Measurements from ENCODE around the gene RABGGTA. TPM values are rescaled to one million over a fixed set of nuclear protein-coding genes. Genes with fewer than 3 reads are reported as not detected.

The RABGGTA gene
- total and polyA plus RNA-seq, 8 donors = 20.2 to 53.3 (median 26.3) TPM

GRCh38 chr14:24315807-24316596 lies 44.6 kb upstream of the RABGGTA start:
- Histone ChIP-seq H3K4me1 (peaks cover 24 to 84% of the 10 kb centered on the region in 2 donors), H3K36me3 (peaks cover 0 to 35% of the 10 kb centered on the region in 2 donors), H3K27me3 (peaks cover 0 to 37% of the 10 kb centered on the region in 2 donors), H3K4me3 (peak overlapping the region in 1 of 2 donors; percentile 32), H3K27ac (peak overlapping the region; percentile 51 to 95), H3K9me3 (no peaks in the 10 kb centered on the region)
- intact Hi-C loops (cut with DNase I) = no loop called here
- TF ChIP-seq, protein P1, sequence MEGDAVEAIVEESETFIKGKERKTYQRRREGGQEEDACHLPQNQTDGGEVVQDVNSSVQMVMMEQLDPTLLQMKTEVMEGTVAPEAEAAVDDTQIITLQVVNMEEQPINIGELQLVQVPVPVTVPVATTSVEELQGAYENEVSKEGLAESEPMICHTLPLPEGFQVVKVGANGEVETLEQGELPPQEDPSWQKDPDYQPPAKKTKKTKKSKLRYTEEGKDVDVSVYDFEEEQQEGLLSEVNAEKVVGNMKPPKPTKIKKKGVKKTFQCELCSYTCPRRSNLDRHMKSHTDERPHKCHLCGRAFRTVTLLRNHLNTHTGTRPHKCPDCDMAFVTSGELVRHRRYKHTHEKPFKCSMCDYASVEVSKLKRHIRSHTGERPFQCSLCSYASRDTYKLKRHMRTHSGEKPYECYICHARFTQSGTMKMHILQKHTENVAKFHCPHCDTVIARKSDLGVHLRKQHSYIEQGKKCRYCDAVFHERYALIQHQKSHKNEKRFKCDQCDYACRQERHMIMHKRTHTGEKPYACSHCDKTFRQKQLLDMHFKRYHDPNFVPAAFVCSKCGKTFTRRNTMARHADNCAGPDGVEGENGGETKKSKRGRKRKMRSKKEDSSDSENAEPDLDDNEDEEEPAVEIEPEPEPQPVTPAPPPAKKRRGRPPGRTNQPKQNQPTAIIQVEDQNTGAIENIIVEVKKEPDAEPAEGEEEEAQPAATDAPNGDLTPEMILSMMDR (IDR thresholded peaks at IDR 0.05) = peak; percentile 18 to 33
- DNase-seq = peak in 2 of 4 donors; percentile 48 to 80
- peak; percentile 30 for ATAC-seq

DNA sequence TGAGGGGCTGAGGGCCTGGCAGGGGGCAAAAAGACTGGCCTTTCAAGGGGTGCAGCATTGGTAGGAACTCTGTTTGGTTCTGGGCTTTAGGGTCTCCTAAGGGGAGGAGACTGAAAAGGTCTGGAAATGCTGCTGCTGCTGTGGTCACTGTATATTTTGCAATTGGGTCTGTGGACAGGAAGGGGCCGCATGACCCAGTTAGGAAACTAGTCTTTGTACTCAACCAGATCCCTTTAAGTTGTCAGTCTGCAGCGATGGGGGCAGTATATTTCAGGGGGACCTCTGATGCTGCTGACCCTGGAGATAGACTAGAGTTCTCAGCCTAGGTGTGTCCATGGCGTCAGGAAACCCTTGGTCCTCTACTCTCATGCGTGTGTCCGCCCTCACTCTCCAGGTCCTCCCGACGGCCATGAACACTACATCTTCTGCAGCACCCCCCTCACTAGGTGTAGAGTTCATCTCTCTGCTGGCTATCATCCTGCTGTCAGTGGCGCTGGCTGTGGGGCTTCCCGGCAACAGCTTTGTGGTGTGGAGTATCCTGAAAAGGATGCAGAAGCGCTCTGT lies 43.9 kb upstream of the RABGGTA start:
- peaks cover 28 to 90% of the 10 kb centered on the region in 2 donors for H3K4me1 ChIP-seq
- H3K9me3 ChIP-seq = no peaks in the 10 kb centered on the region
- peak overlapping the region; percentile 51 to 95 for H3K27ac ChIP-seq
- H3K27me3 ChIP-seq = peaks cover 0 to 37% of the 10 kb centered on the region in 2 donors
- H3K4me3 ChIP-seq = peak overlapping the region in 1 of 2 donors; percentile 32
- peaks cover 0 to 30% of the 10 kb centered on the region in 2 donors for H3K36me3 ChIP-seq
- intact Hi-C loops (cut with DNase I) = no loop called here
- ATAC-seq (no peak), DNase-seq (no peak)
- TF ChIP-seq, protein P1 (IDR thresholded peaks at IDR 0.05) = no peak

- Histone ChIP-seq H3K4me1 (peaks cover 35 to 98% of the 10 kb centered on the region in 2 donors), H3K27me3 (peaks cover 0 to 31% of the 10 kb centered on the region in 2 donors), H3K4me3 (peak overlapping the region in 1 of 2 donors; percentile 32), H3K9me3 (no peaks in the 10 kb centered on the region), H3K27ac (peak overlapping the region; percentile 27 to 95), H3K36me3 (peaks cover 0 to 25% of the 10 kb centered on the region in 2 donors)
- TF ChIP-seq, protein P1 (IDR thresholded peaks at IDR 0.05) = no peak
- intact Hi-C loops (cut with DNase I) = no loop called here
- no peak for ATAC-seq
- DNase-seq = peak in 2 of 4 donors; percentile 39 to 69
Measured at GRCh38 chr14:24314377-24315193, 43.2 kb upstream of the RABGGTA start.

DNA sequence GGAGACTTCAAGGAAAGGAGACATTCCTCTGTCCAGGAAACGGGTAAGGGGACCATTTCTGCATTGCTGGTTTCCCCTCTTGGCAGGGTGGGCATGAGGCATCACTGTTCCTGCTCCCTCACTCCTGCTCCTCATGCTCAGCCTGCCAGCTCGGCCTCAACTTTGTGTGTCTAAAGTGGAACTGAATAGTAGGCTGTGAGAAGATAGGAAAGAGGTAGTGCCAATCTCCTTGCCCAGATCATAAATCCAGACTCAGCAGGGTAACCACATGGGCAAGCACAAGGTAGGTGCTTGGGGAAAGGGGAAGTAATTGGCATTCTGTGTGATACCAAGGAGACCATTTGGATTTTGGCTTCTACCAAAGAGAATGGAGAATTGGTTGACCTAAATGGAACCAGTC lies 42.5 kb upstream of the RABGGTA start:
- peak in 2 of 4 donors; percentile 33 to 67 for DNase-seq
- ATAC-seq = no peak
- intact Hi-C loops (cut with DNase I) = no loop called here
- Histone ChIP-seq H3K27ac (peak overlapping the region; percentile 27 to 95), H3K36me3 (peaks cover 0 to 20% of the 10 kb centered on the region in 2 donors), H3K4me3 (peak overlapping the region in 1 of 2 donors; percentile 32), H3K27me3 (peaks cover 0 to 24% of the 10 kb centered on the region in 2 donors), H3K9me3 (no peaks in the 10 kb centered on the region), H3K4me1 (peaks cover 38 to 100% of the 10 kb centered on the region in 2 donors)
- TF ChIP-seq, protein P1 (IDR thresholded peaks at IDR 0.05) = no peak
